IgD-negative memory B cell (primary cell): ENCODE results near the gene LGMN. TPM values are rescaled to one million over a fixed set of nuclear protein-coding genes. Genes with fewer than 3 reads are reported as not detected.
"Not testable (repeated sequence)": the region's sequence is repeated elsewhere in the genome, so short reads cannot be mapped to it uniquely, and the experiment has no call there.

Experiments
- H3K27ac Mint-ChIP-seq, 3 donors: one replicate each; pipeline ENCODE4 v1.8.0; 2020 to 2022; ENCODE audit warnings: mild to moderate bottlenecking in 3 of 3, mixed read lengths in 3 of 3, moderate library complexity in 1 of 3
- H3K27me3 Mint-ChIP-seq: one replicate; pipeline ENCODE4 v1.8.0; 2021; ENCODE audit warnings: mixed read lengths
- H3K36me3 Mint-ChIP-seq: one replicate; pipeline ENCODE4 v1.8.0; 2020; ENCODE audit warnings: mild to moderate bottlenecking, mixed read lengths
- H3K4me1 Mint-ChIP-seq, 3 donors: one replicate each; pipeline ENCODE4 v1.8.0; 2020 to 2022; ENCODE audit warnings: mixed read lengths in 3 of 3, mild to moderate bottlenecking in 1 of 3
- H3K4me3 Mint-ChIP-seq, 4 donors: one replicate each; pipeline ENCODE4 v1.8.0; 2020 to 2022; ENCODE audit warnings: mild to moderate bottlenecking in 4 of 4, mixed read lengths in 4 of 4, moderate library complexity in 3 of 4
- H3K9me3 Mint-ChIP-seq, 3 donors: one replicate each; pipeline ENCODE4 v1.8.0; 2020 to 2021; ENCODE audit warnings: mixed read lengths in 3 of 3, mild to moderate bottlenecking in 1 of 3
- polyA plus RNA-seq: library from polyadenylated mRNA; unstranded; fragments of 300-500 nt; fragmentation: Illumina TruSeq; gene quantifications from one replicate; pipeline ENCODE4 v1.2.3, GENCODE V29; 2021

Gene LGMN
- polyA plus RNA-seq, 1 donor from 2014 or later: 25.1 TPM

GRCh38 chr14:92686900-92687427 lies 61.5 kb downstream of the LGMN start:
- H3K4me1 Mint-ChIP-seq: no peaks in the 10 kb centered on the region
- H3K4me3 Mint-ChIP-seq: no peak overlapping the region
- H3K27me3 Mint-ChIP-seq: no peaks in the 10 kb centered on the region
- peaks cover 2% of the 10 kb centered on the region for H3K36me3 Mint-ChIP-seq
- no peaks in the 10 kb centered on the region for H3K9me3 Mint-ChIP-seq
- no peak overlapping the region for H3K27ac Mint-ChIP-seq

GRCh38 chr14:92686411-92686899 lies 62.0 kb downstream of the LGMN start:
- Mint-ChIP-seq H3K4me3 (no peak overlapping the region), H3K27me3 (no peaks in the 10 kb centered on the region), H3K27ac (no peak overlapping the region), H3K4me1 (peaks cover 0 to under 1% (median under 1%) of the 10 kb centered on the region in 3 donors), H3K9me3 (no peaks in the 10 kb centered on the region), H3K36me3 (peaks cover 2% of the 10 kb centered on the region)

- peaks cover 6% of the 10 kb centered on the region in 3 donors for H3K4me1 Mint-ChIP-seq
- H3K4me3 Mint-ChIP-seq: no peak overlapping the region
- no peaks in the 10 kb centered on the region for H3K9me3 Mint-ChIP-seq
- H3K27me3 Mint-ChIP-seq: no peaks in the 10 kb centered on the region
- peak overlapping the region in 1 of 3 donors; percentile 81 for H3K27ac Mint-ChIP-seq
- H3K36me3 Mint-ChIP-seq: peaks cover 2% of the 10 kb centered on the region
These were observed 62.6 kb downstream of the LGMN start for GRCh38 chr14:92685784-92686355.

- Mint-ChIP-seq H3K4me3 (no peak overlapping the region), H3K9me3 (no peaks in the 10 kb centered on the region), H3K27ac (peak overlapping the region in 1 of 3 donors; percentile 81)
These were observed 63.4 kb downstream of the LGMN start for GRCh38 chr14:92684801-92685560.

GRCh38 chr14:92683041-92683440 lies 65.4 kb downstream of the LGMN start:
- no peaks in the 10 kb centered on the region for H3K27me3 Mint-ChIP-seq
- H3K4me3 Mint-ChIP-seq: no peak overlapping the region
- H3K9me3 Mint-ChIP-seq: no peaks in the 10 kb centered on the region
- H3K36me3 Mint-ChIP-seq: peaks cover 8% of the 10 kb centered on the region
- no peak overlapping the region for H3K27ac Mint-ChIP-seq
- H3K4me1 Mint-ChIP-seq: peaks cover 6 to 8% (median 7%) of the 10 kb centered on the region in 3 donors

More at GRCh38 chr14:92684801-92685560, 63.4 kb downstream of the LGMN start:
- Mint-ChIP-seq H3K27me3 (no peaks in the 10 kb centered on the region), H3K36me3 (peaks cover 4% of the 10 kb centered on the region), H3K4me1 (peaks cover 6 to 7% (median 6%) of the 10 kb centered on the region in 3 donors)

- Mint-ChIP-seq H3K9me3 (no peaks in the 10 kb centered on the region), H3K36me3 (peaks cover 10% of the 10 kb centered on the region), H3K4me3 (peak overlapping the region in 2 of 4 donors; percentile 38 to 73), H3K27ac (peak overlapping the region; percentile 46 to 84 (median 57)), H3K27me3 (no peaks in the 10 kb centered on the region), H3K4me1 (peaks cover 19 to 24% (median 22%) of the 10 kb centered on the region in 3 donors)
These were observed 67.4 kb downstream of the LGMN start for GRCh38 chr14:92680781-92681650.

- Mint-ChIP-seq H3K4me1 (peaks cover 24 to 29% (median 29%) of the 10 kb centered on the region in 3 donors), H3K27ac (peak overlapping the region; percentile 46 to 84 (median 57)), H3K36me3 (peaks cover 13% of the 10 kb centered on the region)
- not testable (repeated sequence) for H3K9me3 Mint-ChIP-seq, H3K27me3 Mint-ChIP-seq, H3K4me3 Mint-ChIP-seq
These were observed 68.1 kb downstream of the LGMN start for GRCh38 chr14:92680330-92680729.

- no peak overlapping the region for H3K4me3 Mint-ChIP-seq
- peaks cover 13% of the 10 kb centered on the region for H3K36me3 Mint-ChIP-seq
- H3K27me3 Mint-ChIP-seq: no peaks in the 10 kb centered on the region
- peaks cover 28 to 35% (median 34%) of the 10 kb centered on the region in 3 donors for H3K4me1 Mint-ChIP-seq
- H3K27ac Mint-ChIP-seq: peak overlapping the region in 2 of 3 donors; percentile 80 to 84
- no peaks in the 10 kb centered on the region for H3K9me3 Mint-ChIP-seq
These were observed 69.2 kb downstream of the LGMN start for GRCh38 chr14:92679246-92679645.

- H3K9me3 Mint-ChIP-seq: no peaks in the 10 kb centered on the region
- peaks cover 16% of the 10 kb centered on the region for H3K36me3 Mint-ChIP-seq
- H3K4me3 Mint-ChIP-seq: no peak overlapping the region
- peak overlapping the region in 2 of 3 donors; percentile 7 to 83 for H3K27ac Mint-ChIP-seq
- H3K4me1 Mint-ChIP-seq: peaks cover 28 to 35% (median 34%) of the 10 kb centered on the region in 3 donors
- no peaks in the 10 kb centered on the region for H3K27me3 Mint-ChIP-seq
These were observed 69.7 kb downstream of the LGMN start for GRCh38 chr14:92678766-92679165.

- Mint-ChIP-seq H3K27ac (peak overlapping the region in 1 of 3 donors; percentile 7), H3K27me3 (no peaks in the 10 kb centered on the region), H3K4me1 (peaks cover 28 to 35% (median 34%) of the 10 kb centered on the region in 3 donors), H3K36me3 (peaks cover 16% of the 10 kb centered on the region), H3K4me3 (no peak overlapping the region), H3K9me3 (no peaks in the 10 kb centered on the region)
These were observed 70.5 kb downstream of the LGMN start for GRCh38 chr14:92677955-92678354.

GRCh38 chr14:92677087-92677668 lies 71.2 kb downstream of the LGMN start:
- peak overlapping the region; percentile 6 to 85 (median 47) for H3K4me3 Mint-ChIP-seq

GRCh38 chr14:92676403-92677086 lies 71.9 kb downstream of the LGMN start:
- peaks cover 16% of the 10 kb centered on the region for H3K36me3 Mint-ChIP-seq
- H3K4me3 Mint-ChIP-seq: peak overlapping the region; percentile 6 to 85 (median 44)
- peak overlapping the region; percentile 36 to 88 (median 84) for H3K27ac Mint-ChIP-seq
- H3K4me1 Mint-ChIP-seq: peaks cover 28 to 35% (median 34%) of the 10 kb centered on the region in 3 donors
- H3K9me3 Mint-ChIP-seq: no peaks in the 10 kb centered on the region
- no peaks in the 10 kb centered on the region for H3K27me3 Mint-ChIP-seq

More at GRCh38 chr14:92677087-92677668, 71.2 kb downstream of the LGMN start:
- H3K27ac Mint-ChIP-seq: peak overlapping the region; percentile 36 to 88 (median 74)
- H3K4me1 Mint-ChIP-seq: peaks cover 28 to 35% (median 34%) of the 10 kb centered on the region in 3 donors
- no peaks in the 10 kb centered on the region for H3K27me3 Mint-ChIP-seq
- H3K36me3 Mint-ChIP-seq: peaks cover 16% of the 10 kb centered on the region
- no peaks in the 10 kb centered on the region for H3K9me3 Mint-ChIP-seq

- Mint-ChIP-seq H3K9me3 (no peaks in the 10 kb centered on the region), H3K27me3 (no peaks in the 10 kb centered on the region), H3K36me3 (peaks cover 17% of the 10 kb centered on the region), H3K27ac (peak overlapping the region; percentile 18 to 76 (median 36)), H3K4me1 (peaks cover 24 to 30% (median 29%) of the 10 kb centered on the region in 3 donors), H3K4me3 (peak overlapping the region; percentile 18 to 85 (median 67))
These were observed 72.5 kb downstream of the LGMN start for GRCh38 chr14:92675976-92676375.
